ENCODE data around the gene ZNF474.

ZNF474 gene

DNA sequence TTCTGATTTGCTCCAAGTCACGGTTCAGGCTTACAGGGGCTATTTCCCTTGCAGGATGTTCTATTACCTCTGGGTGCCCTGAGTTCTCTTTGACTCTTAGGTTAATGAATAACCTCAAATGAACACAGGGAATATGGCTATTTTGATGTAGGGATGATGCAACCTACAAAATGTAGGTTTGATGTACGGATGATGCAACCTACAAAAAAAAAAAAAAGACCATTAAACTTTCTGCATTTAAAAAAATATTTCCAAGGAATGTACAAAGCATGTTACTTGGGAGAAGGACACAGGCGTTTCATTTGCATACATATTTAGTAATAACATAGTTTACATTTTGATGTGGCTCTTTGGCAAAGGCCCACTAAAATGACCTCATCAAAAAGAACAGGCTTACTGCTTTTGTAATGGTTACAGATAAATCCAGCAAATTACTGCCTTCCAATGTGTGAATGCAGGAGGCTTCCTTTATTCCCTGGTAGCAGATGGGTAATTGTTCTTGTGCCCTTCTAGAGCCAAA lies 36.3 kb downstream of the ZNF474 start:
- H3K4me3 Mint-ChIP-seq: no peak overlapping the region
- TF ChIP-seq, protein P1, sequence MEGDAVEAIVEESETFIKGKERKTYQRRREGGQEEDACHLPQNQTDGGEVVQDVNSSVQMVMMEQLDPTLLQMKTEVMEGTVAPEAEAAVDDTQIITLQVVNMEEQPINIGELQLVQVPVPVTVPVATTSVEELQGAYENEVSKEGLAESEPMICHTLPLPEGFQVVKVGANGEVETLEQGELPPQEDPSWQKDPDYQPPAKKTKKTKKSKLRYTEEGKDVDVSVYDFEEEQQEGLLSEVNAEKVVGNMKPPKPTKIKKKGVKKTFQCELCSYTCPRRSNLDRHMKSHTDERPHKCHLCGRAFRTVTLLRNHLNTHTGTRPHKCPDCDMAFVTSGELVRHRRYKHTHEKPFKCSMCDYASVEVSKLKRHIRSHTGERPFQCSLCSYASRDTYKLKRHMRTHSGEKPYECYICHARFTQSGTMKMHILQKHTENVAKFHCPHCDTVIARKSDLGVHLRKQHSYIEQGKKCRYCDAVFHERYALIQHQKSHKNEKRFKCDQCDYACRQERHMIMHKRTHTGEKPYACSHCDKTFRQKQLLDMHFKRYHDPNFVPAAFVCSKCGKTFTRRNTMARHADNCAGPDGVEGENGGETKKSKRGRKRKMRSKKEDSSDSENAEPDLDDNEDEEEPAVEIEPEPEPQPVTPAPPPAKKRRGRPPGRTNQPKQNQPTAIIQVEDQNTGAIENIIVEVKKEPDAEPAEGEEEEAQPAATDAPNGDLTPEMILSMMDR (IDR thresholded peaks at IDR 0.05): no peak
- H3K27me3 Mint-ChIP-seq (ENCODE audit: low read depth, poor library complexity): peaks cover 3% of the 10 kb centered on the region
- H3K27ac Mint-ChIP-seq: no peak overlapping the region
- no peak for DNase-seq
- H3K9me3 Mint-ChIP-seq: no peaks in the 10 kb centered on the region
- H3K36me3 Mint-ChIP-seq (ENCODE audit: low read depth): no peaks in the 10 kb centered on the region
- H3K4me1 Mint-ChIP-seq: no peaks in the 10 kb centered on the region

DNA sequence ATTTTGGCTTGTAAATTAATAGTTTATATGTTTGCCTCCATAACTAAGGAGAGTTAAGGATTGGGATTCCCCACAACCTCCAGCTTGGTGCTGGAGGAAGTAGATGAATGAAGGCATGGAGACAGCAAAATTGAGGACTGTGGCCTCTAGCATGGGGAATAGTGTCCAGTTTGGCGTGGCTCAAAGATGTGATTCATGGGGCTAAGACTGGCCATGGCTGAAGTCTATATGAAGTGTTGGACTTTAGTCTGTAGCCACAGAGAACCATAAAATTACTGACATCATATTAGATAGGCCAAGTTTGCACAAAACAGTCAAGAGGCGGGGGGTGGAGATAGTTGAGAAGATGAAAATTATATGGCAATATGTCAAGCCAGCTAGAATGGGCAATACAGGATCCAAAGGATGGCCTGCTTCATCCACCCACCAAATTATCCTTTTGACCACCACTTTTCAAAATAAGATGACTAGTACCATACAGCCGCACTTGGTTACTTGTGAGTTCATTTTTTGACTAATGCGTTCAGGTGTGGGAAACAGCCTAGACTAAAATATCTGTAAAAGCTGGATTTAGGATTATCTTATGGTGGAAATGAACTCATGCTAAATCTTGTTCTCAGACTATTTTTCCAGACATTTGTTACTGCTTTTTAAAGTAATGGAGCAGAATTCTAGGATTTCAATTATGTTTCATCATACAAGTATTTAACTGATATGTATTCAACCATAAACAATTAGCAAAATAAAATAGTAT lies 40.2 kb downstream of the ZNF474 start:
- Mint-ChIP-seq H3K27ac (no peak overlapping the region), H3K36me3 (ENCODE audit: low read depth) (no peaks in the 10 kb centered on the region), H3K9me3 (no peaks in the 10 kb centered on the region), H3K4me3 (no peak overlapping the region), H3K4me1 (no peaks in the 10 kb centered on the region), H3K27me3 (ENCODE audit: low read depth, poor library complexity) (no peaks in the 10 kb centered on the region)
- DNase-seq: no peak
- TF ChIP-seq, protein P1 (IDR thresholded peaks at IDR 0.05): no peak

DNA sequence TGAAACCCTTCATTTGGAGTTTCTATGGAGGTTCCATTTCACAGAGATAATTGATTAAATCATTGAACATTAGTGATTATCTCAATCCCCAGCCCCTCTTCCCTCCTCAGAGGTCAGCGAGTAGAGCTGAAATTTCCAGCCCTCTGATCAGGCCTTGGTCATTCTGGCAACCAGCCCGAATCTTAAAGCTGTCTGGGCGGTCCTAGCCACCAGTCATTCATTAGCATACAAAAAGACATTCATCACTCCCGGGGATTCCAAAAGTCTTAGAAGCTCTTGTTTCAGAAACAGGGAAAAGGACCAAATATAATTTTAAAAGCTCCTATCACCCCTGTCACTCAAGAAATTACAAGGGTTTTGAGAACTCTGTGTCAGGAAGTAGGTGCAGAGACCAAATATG lies 41.3 kb downstream of the ZNF474 start:
- Mint-ChIP-seq H3K36me3 (ENCODE audit: low read depth) (no peaks in the 10 kb centered on the region), H3K27ac (no peak overlapping the region), H3K4me1 (no peaks in the 10 kb centered on the region), H3K27me3 (ENCODE audit: low read depth, poor library complexity) (no peaks in the 10 kb centered on the region), H3K4me3 (no peak overlapping the region), H3K9me3 (no peaks in the 10 kb centered on the region)
- DNase-seq: no peak
- TF ChIP-seq, protein P1 (IDR thresholded peaks at IDR 0.05): no peak

DNA sequence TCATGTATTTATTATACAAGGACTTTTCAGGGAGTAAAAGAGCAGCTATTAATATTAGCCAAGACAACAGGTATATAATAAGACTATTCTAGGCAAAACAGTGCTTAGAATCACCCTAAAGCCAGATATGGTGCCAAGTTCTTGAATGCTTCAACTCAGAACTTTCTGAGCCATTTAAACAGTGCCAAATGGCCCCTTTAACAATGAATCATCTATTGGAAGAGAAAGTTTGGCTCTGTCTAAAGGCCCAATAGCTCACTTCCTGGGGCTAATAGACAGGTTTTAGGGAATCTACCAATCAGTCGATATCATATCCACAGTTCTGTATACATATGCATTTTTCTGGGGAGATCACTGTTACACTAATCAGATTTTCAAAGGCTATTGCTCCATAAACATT lies 42.9 kb downstream of the ZNF474 start:
- TF ChIP-seq, protein P1 (IDR thresholded peaks at IDR 0.05): no peak
- Mint-ChIP-seq H3K4me3 (no peak overlapping the region), H3K4me1 (peaks cover 5% of the 10 kb centered on the region), H3K36me3 (ENCODE audit: low read depth) (no peaks in the 10 kb centered on the region), H3K27ac (no peak overlapping the region), H3K9me3 (no peaks in the 10 kb centered on the region), H3K27me3 (ENCODE audit: low read depth, poor library complexity) (no peaks in the 10 kb centered on the region)
- no peak for DNase-seq

DNA sequence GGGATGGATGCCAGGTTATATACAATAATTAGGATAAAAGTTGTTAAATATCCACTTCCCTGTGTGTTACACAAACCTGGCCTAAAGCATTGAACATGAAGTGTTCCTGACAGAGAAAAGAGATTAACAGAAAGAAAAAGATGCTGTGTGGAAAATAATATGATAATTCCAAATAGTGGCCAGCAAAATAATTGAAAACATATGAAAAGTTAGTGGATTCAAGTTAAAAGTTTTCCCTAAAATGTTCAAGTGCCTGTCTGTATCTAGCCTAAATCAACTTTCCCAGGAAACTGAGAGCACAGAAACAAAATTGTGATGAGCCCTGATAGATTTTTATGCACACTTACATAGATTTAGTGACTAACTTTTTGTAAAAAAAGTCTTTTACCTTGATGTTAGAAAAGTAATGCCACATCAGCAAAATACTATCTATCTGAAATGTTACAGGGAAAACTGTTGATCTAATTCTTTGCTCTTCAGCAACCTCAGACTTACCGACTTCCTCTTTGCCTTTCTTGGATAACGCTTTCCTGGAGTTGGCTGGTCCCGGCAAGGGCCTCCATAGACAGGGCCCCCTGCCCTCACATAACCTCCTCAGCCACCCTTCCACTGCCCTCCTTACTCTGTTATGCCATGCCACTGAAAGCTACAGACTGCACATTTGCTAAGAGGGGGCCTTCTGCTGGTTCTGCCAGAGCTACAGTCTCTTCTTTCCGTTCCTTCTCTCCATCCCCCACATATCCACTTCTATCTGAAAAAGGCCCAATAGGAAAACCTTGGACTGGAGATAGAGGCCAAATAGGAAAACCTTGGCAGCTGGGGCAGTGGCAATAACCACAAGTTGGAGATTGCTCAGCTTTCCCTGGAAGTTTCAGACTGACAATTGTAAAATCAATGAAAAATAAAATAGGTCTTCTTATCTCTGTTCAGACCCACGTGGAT lies 44.4 kb downstream of the ZNF474 start:
- Mint-ChIP-seq H3K27ac (no peak overlapping the region), H3K9me3 (peaks cover 6% of the 10 kb centered on the region), H3K4me1 (peaks cover 5% of the 10 kb centered on the region), H3K36me3 (ENCODE audit: low read depth) (no peaks in the 10 kb centered on the region), H3K27me3 (ENCODE audit: low read depth, poor library complexity) (no peaks in the 10 kb centered on the region), H3K4me3 (no peak overlapping the region)
- no peak for DNase-seq
- TF ChIP-seq, protein P1 (IDR thresholded peaks at IDR 0.05): no peak

Data from nephron progenitor cell (in vitro differentiated cells).